Sigmoid colon (tissue), 7 donors: ENCODE measurements around the gene KCNQ2. TPM values are rescaled to one million over a fixed set of nuclear protein-coding genes. Genes with fewer than 3 reads are reported as not detected.

ENCODE experiments used
- DNase-seq: peaks from one replicate; pipeline ENCODE4 v3.0.0-alpha.2; 2019
- H3K27ac ChIP-seq, 4 donors: fragments of 200-600 bp; sonication (generic); one replicate each; pipeline ENCODE4 v1.5.1; 2016 to 2019; ENCODE audit warnings: mild to moderate bottlenecking in 1 of 4
- H3K27me3 ChIP-seq, 3 donors: fragments of 200-600 bp; sonication (generic); one replicate each; pipeline ENCODE4 v1.5.1; 2019; ENCODE audit warnings: mild to moderate bottlenecking in 1 of 3
- H3K36me3 ChIP-seq, 4 donors: fragments of 200-600 bp; sonication (generic); one replicate each; pipeline ENCODE4 v1.5.1; 2016 to 2019
- H3K4me1 ChIP-seq, 4 donors: fragments of 200-600 bp; sonication (generic); one replicate each; pipeline ENCODE4 v1.5.1; 2017 to 2019
- H3K4me3 ChIP-seq, 4 donors: fragments of 200-600 bp; sonication (generic); one replicate each; pipeline ENCODE4 v1.5.1; 2017 to 2019; ENCODE audit warnings: mild to moderate bottlenecking in 2 of 4, moderate library complexity in 1 of 4
- H3K9me3 ChIP-seq, 4 donors: fragments of 200-600 bp in 3 of 4; sonication (generic) in 3 of 4; one replicate each; pipeline versions ENCODE4 v1.5.1 to v1.6.1; 2013 to 2019
- CTCF ChIP-seq, 4 experiments: fragments of 450-650 bp in 3 of 4; fragments of 200-600 bp in 1 of 4; IDR thresholded peaks; one replicate each; pipeline ENCODE4 v1.5.1; 2016 to 2019; ENCODE audit warnings: antibody characterized with exemption in 4 of 4, mild to moderate bottlenecking in 3 of 4, moderate library complexity in 2 of 4
- EP300 ChIP-seq, 4 donors: sonication (generic); formaldehyde crosslinking; IDR thresholded peaks; one replicate each; pipeline ENCODE4 v1.6.1; 2017; ENCODE audit warnings: antibody characterized with exemption in 4 of 4
- POLR2A ChIP-seq, 2 donors: fragments of 450-650 bp; IDR thresholded peaks; one replicate each; pipeline ENCODE4 v1.6.1; 2016; ENCODE audit warnings: antibody characterized with exemption in 2 of 2, mild to moderate bottlenecking in 2 of 2, moderate library complexity in 2 of 2
- POLR2AphosphoS5 ChIP-seq, 4 donors: sonication (generic); formaldehyde crosslinking; IDR thresholded peaks; one replicate each; pipeline ENCODE4 v1.6.1; 2017; ENCODE audit warnings: antibody characterized with exemption in 4 of 4
- WGBS, 2 donors: extraction: QIAGEN DNeasy Blood & Tissue Kit; methylation state at CpG; one replicate each; pipeline ENCODE4 v1.1.7; 2013; 5-methylcytosine and 5-hydroxymethylcytosine counted together
- intact Hi-C: fragments of 100-400 bp; cut with DNase I; formaldehyde crosslinking; loops from one replicate; pipeline ENCODE4 v1.15.1; 2023
- polyA plus RNA-seq, 3 donors: library from polyadenylated mRNA; stranded (reverse); fragments of 200-250 nt; gene quantifications; one replicate each; pipeline ENCODE4 v1.2.3, GENCODE V29; 2013
- total RNA-seq, 4 donors: library from RNA; depleted of rRNA; stranded (reverse); fragments of >200 nt; gene quantifications; one replicate each; pipeline ENCODE4 v1.1.0, GENCODE V29; 2016
- donor health status: healthy with polysubstance abuse.
- donor health status: Bipolar disorder and iron deficiency.
- donor health status: healthy.

Gene KCNQ2
- total and polyA plus RNA-seq, 7 donors, result 0.83 to 4.2 (median 1.2) TPM; not detected in 3

- Histone ChIP-seq H3K36me3 (no peaks in the 10 kb centered on the region), H3K4me1 (peaks cover 0 to 5% (median 0%) of the 10 kb centered on the region in 4 donors), H3K4me3 (no peak overlapping the region), H3K27ac (no peak overlapping the region), H3K27me3 (peaks cover 15 to 90% (median 53%) of the 10 kb centered on the region in 3 donors), H3K9me3 (peaks cover 0 to 6% (median 2%) of the 10 kb centered on the region in 4 donors)
- 48 to 53% methylated on average over 14 of the region's 14 CpGs for whole genome bisulfite sequencing, 2 donors
- TF ChIP-seq POLR2A (IDR thresholded peaks at IDR 0.05), result no peak
- TF ChIP-seq POLR2AphosphoS5 (IDR thresholded peaks at IDR 0.05), result no peak
- no peak for TF ChIP-seq EP300 (IDR thresholded peaks at IDR 0.05)
- TF ChIP-seq CTCF (IDR thresholded peaks at IDR 0.05), result no peak
- DNase-seq, result no peak
- intact Hi-C loops, result no loop called here
Observed at GRCh38 chr20:63487116-63487764, 14.8 kb upstream of the KCNQ2 start.

DNA sequence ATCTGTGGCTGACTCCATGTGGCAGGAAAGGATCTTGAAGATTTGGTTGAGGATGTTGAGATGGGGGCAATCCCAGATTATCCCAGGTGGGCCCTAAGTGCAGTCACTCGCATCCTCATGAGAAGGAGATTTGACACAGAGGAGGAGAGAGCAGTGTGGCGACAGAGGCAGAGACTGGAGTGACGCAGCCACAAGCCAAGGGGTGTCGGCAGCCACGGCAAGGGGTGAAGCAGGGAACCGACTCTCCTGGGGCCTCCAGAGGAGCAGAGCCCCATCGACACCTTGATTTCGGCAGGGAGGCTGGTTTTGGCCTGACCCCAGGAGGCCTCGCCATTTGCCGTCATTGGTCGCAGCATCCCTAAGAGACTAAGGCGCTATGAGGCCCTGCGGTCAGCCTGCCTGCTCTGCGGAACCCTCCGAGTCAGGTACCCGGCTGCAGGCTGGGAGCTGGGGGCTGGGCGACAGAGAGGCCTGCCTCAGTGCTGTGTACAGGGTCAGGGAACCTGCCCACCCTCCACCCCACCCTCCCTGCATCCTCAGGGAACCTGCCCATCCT, 13.9 kb upstream of the KCNQ2 start:
- no peaks in the 10 kb centered on the region for H3K36me3 ChIP-seq
- TF ChIP-seq EP300 (IDR thresholded peaks at IDR 0.05), result no peak
- no peak for TF ChIP-seq CTCF (IDR thresholded peaks at IDR 0.05)
- TF ChIP-seq POLR2AphosphoS5 (IDR thresholded peaks at IDR 0.05), result no peak
- H3K27me3 ChIP-seq, result peaks cover 15 to 97% (median 53%) of the 10 kb centered on the region in 3 donors
- no peak overlapping the region for H3K4me3 ChIP-seq
- no peak for DNase-seq
- intact Hi-C loops, result no loop called here
- peaks cover 0 to 5% (median 0%) of the 10 kb centered on the region in 4 donors for H3K4me1 ChIP-seq
- WGBS, 2 donors, result 93% methylated on average over 17 of the region's 17 CpGs
- no peak overlapping the region for H3K27ac ChIP-seq
- peaks cover 0 to 6% (median 2%) of the 10 kb centered on the region in 4 donors for H3K9me3 ChIP-seq

- Histone ChIP-seq H3K36me3 (no peaks in the 10 kb centered on the region), H3K4me1 (peaks cover 0 to 5% (median 0%) of the 10 kb centered on the region in 4 donors), H3K27ac (no peak overlapping the region), H3K27me3 (peaks cover 18 to 97% (median 51%) of the 10 kb centered on the region in 3 donors), H3K9me3 (peaks cover 0 to 6% (median 2%) of the 10 kb centered on the region in 4 donors), H3K4me3 (no peak overlapping the region)
- intact Hi-C loops, result no loop called here
- TF ChIP-seq EP300 (IDR thresholded peaks at IDR 0.05), result no peak
- TF ChIP-seq POLR2A (IDR thresholded peaks at IDR 0.05), result no peak
- TF ChIP-seq CTCF (IDR thresholded peaks at IDR 0.05), result no peak
- TF ChIP-seq POLR2AphosphoS5 (IDR thresholded peaks at IDR 0.05), result no peak
- WGBS, 2 donors, result 52 to 67% methylated on average over 18 of the region's 18 CpGs
- DNase-seq, result no peak
Observed at GRCh38 chr20:63484651-63485403, 12.4 kb upstream of the KCNQ2 start.

GRCh38 chr20:63484236-63484635, 11.8 kb upstream of the KCNQ2 start:
- no peaks in the 10 kb centered on the region for H3K36me3 ChIP-seq
- peaks cover 0 to 5% (median 0%) of the 10 kb centered on the region in 4 donors for H3K4me1 ChIP-seq
- peaks cover 0 to 6% (median 2%) of the 10 kb centered on the region in 4 donors for H3K9me3 ChIP-seq
- WGBS, 2 donors, result 54 to 61% methylated on average over 17 of the region's 17 CpGs
- peaks cover 18 to 96% (median 52%) of the 10 kb centered on the region in 3 donors for H3K27me3 ChIP-seq
- TF ChIP-seq POLR2AphosphoS5 (IDR thresholded peaks at IDR 0.05) (no peak), POLR2A (IDR thresholded peaks at IDR 0.05) (no peak), CTCF (IDR thresholded peaks at IDR 0.05) (no peak), EP300 (IDR thresholded peaks at IDR 0.05) (no peak)
- intact Hi-C loops, result no loop called here
- no peak overlapping the region for H3K27ac ChIP-seq
- no peak overlapping the region for H3K4me3 ChIP-seq
- no peak for DNase-seq
